GM12801 (cell line): Measurements from ENCODE around the gene CAMSAP1.

ENCODE experiments used
- CTCF ChIP-seq: IDR thresholded peaks from one replicate; pipeline ENCODE4 v1.5.1; 2011; ENCODE audit warnings: control low read depth; ENCODE audit not compliant: insufficient read length; ENCODE audit errors: extremely low read depth

The CAMSAP1 gene

GRCh38 chr9:135944444-135945252 lies 37.3 kb upstream of the CAMSAP1 start:
- no peak for TF ChIP-seq CTCF

- TF ChIP-seq CTCF = no peak
Observed at GRCh38 chr9:135941288-135941995, 34.1 kb upstream of the CAMSAP1 start.

GRCh38 chr9:135939351-135940265 lies 32.3 kb upstream of the CAMSAP1 start:
- TF ChIP-seq CTCF = no peak

- no peak for TF ChIP-seq CTCF
Observed at GRCh38 chr9:135937521-135938489, 30.5 kb upstream of the CAMSAP1 start.

- no peak for TF ChIP-seq CTCF
Observed at GRCh38 chr9:135933114-135933513, 25.8 kb upstream of the CAMSAP1 start.

GRCh38 chr9:135932656-135933055 lies 25.3 kb upstream of the CAMSAP1 start:
- TF ChIP-seq CTCF = no peak
